Measurements from ENCODE around the gene KIRREL3. TPM values are rescaled to one million over a fixed set of nuclear protein-coding genes. Genes with fewer than 3 reads are reported as not detected.

The KIRREL3 gene
- total and polyA plus RNA-seq, 2 of the 8 experiments (the other 6 are each of a cell fraction or from before 2014, with no cell fraction given) = 0.29 to 0.32 TPM

DNA sequence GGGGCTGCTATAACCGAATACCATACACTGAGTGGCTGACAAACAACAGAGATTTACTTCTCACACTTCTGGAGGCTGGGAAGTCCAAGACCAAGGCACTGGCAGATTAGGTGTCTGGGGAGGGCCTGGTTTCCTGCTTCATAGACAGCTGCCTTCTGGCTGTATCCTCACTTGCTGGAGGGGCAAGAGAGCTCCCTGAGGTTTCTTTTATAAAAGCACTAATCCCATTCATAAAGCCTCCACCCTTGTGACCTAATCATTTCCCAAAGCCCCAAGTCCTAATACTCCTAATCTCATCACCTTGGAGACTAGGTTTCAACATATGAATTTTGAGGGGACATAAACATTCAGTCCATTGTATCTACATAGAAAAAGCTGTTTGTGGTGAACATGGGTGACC is 131.8 kb downstream of the KIRREL3 start:
- no peak overlapping the region for H2BK5ac ChIP-seq (ENCODE audit: low read depth, low read length)
- H2BK120ac ChIP-seq (replicated peaks; ENCODE audit: low read depth, low read length) = no peak overlapping the region
- no peak overlapping the region for H2AK5ac ChIP-seq (ENCODE audit: low read depth, low read length)
- no peak for DNase-seq (ENCODE audit: low read depth in 1 of 2, low spot score in 2 of 2)
- no peaks in the 10 kb centered on the region for H3K36me3 ChIP-seq (ENCODE audit: control insufficient read depth in 2 of 4, insufficient read depth in 4 of 4, low read length in 3 of 4)
- H3K4me2 ChIP-seq (ENCODE audit: insufficient read depth in 1 of 2, low read depth in 2 of 2, low read length in 2 of 2) = no peak overlapping the region
- peaks cover 10 to 14% of the 10 kb centered on the region in 2 experiments; a peak in 3 of 4 replicates for H3K9me3 ChIP-seq (ENCODE audit: insufficient read depth in 2 of 2, low read depth in 1 of 2, low read length in 1 of 2)
- 74% methylated on average over 1 of the region's 1 CpG; no CpG with 5 or more reads in 1 of the 2 experiments for WGBS, 2 experiments (ENCODE audit: extremely low coverage in 1 of 2, insufficient coverage in 1 of 2, insufficient read length in 1 of 2, insufficient replicate concordance in 2 of 2, low coverage in 1 of 2, low lambda C conversion rate in 2 of 2, missing lambda C conversion rate in 1 of 2)
- no peak overlapping the region for H3K23ac ChIP-seq (ENCODE audit: insufficient read length)
- no peak for FAIRE-seq
- H4K91ac ChIP-seq (replicated peaks; ENCODE audit: insufficient read length, low read length) = no peak overlapping the region
- H3K79me1 ChIP-seq (ENCODE audit: low read depth, low read length) = no peaks in the 10 kb centered on the region
- H2BK20ac ChIP-seq (ENCODE audit: low read length) = no peak overlapping the region
- H2BK15ac ChIP-seq (ENCODE audit: low read length) = no peak overlapping the region
- no peak overlapping the region for H3K56ac ChIP-seq (replicated peaks; ENCODE audit: insufficient read length, low read depth, low read length)
- H3K79me2 ChIP-seq (ENCODE audit: control insufficient read depth in 1 of 2, insufficient read depth in 2 of 2, low read length in 2 of 2) = no peaks in the 10 kb centered on the region
- POLR2A ChIA-PET (ENCODE audit: partially characterized antibody) = no interaction called here
- CTCF ChIA-PET (ENCODE audit: partially characterized antibody) = interaction anchor here (0.6 to 2.5 kb wide), 5 partner anchors 19 to 1398 kb away, joined by 3 to 8 read pairs (median 3); no protein-coding TSS in a partner anchor
- no peak overlapping the region for H2BK12ac ChIP-seq (ENCODE audit: low read depth, low read length)
- H2AFZ ChIP-seq (ENCODE audit: low read length) = no peak overlapping the region
- no peaks in the 10 kb centered on the region; a peak in 1 of 7 replicates for H3K27me3 ChIP-seq (replicated peaks in 1 of 4; ENCODE audit: control insufficient read depth in 3 of 4, extremely low read depth in 1 of 4, insufficient read depth in 3 of 4, low read length in 3 of 4)
- no peaks in the 10 kb centered on the region; a peak in 1 of 7 replicates for H3K4me1 ChIP-seq (replicated peaks in 1 of 4; ENCODE audit: control insufficient read depth in 3 of 4, insufficient read depth in 4 of 4, low read length in 3 of 4)
- no peak overlapping the region for H4K8ac ChIP-seq (ENCODE audit: extremely low read depth, insufficient read depth, low read length)
- no peak overlapping the region for H3K9ac ChIP-seq (replicated peaks in 1 of 4; ENCODE audit: extremely low read depth in 1 of 4, low read depth in 3 of 4, low read length in 3 of 4)
- no peak overlapping the region for H3K18ac ChIP-seq (ENCODE audit: extremely low read depth, low read length)
- H3K14ac ChIP-seq (ENCODE audit: insufficient read length) = no peak overlapping the region
- H3K4me3 ChIP-seq (ENCODE audit: extremely low read depth in 1 of 4, insufficient read depth in 2 of 4, low read depth in 3 of 4, low read length in 4 of 4) = no peak overlapping the region
- H3K4ac ChIP-seq (replicated peaks; ENCODE audit: insufficient read length, low read depth, low read length) = no peak overlapping the region
- H4K20me1 ChIP-seq (replicated peaks in 1 of 2; ENCODE audit: control insufficient read depth in 1 of 2, insufficient read depth in 2 of 2, low read length in 2 of 2) = no peaks in the 10 kb centered on the region
- H3K23me2 ChIP-seq (ENCODE audit: low read depth, low read length) = no peaks in the 10 kb centered on the region
- no peak overlapping the region for H3K27ac ChIP-seq (ENCODE audit: low read depth, low read length)
- H4K5ac ChIP-seq (ENCODE audit: insufficient read length, low read depth, low read length) = no peak overlapping the region
- TF ChIP-seq TCF12 (IDR thresholded peaks at IDR 0.05; ENCODE audit: low read depth, low read length) (no peak), ASH2L (IDR thresholded peaks at IDR 0.05; ENCODE audit: low read length) (no peak), SP2 (IDR thresholded peaks at IDR 0.05; ENCODE audit: low read length) (no peak), SP1 (IDR thresholded peaks at IDR 0.05; ENCODE audit: low read depth, low read length) (no peak), YY1 (IDR thresholded peaks at IDR 0.05; ENCODE audit: low read depth, low read length) (no peak), JUN (IDR thresholded peaks at IDR 0.05; ENCODE audit: low read depth, low read length) (no peak), KDM4A (IDR thresholded peaks at IDR 0.05; ENCODE audit: low read depth, low read length, severe bottlenecking) (no peak), NRF1 (IDR thresholded peaks at IDR 0.05; ENCODE audit: low read depth, low read length) (no peak), RNF2 (IDR thresholded peaks at IDR 0.05; ENCODE audit: borderline replicate concordance, low read depth, low read length, missing control alignments, poor library complexity, severe bottlenecking) (no peak), KDM1A (IDR thresholded peaks at IDR 0.05; ENCODE audit: borderline replicate concordance, low read length) (no peak)

Measured in H1 (cell line).